B cell (primary cell): ENCODE results near the gene GLT1D1. TPM values are rescaled to one million over a fixed set of nuclear protein-coding genes. Genes with fewer than 3 reads are reported as not detected.

Source experiments
- ATAC-seq: fragments of 200-7000 bp; cut with Tn5 transposase; one replicate; pipeline ENCODE4 v1.10.0; 2021; ENCODE audit warnings: low read depth, mild to moderate bottlenecking, moderate number of reproducible peaks, moderate library complexity
- CTCF ChIA-PET: fragments of 350-600 bp; sonication (Branson Sonifier 250); formaldehyde crosslinking; loops from one replicate; lab custom pipeline; 2021; ENCODE audit warnings: antibody characterized with exemption, inconsistent platforms; lab: Charles Lee
- POLR2A ChIA-PET: fragments of 350-600 bp; sonication (Branson Sonifier 250); formaldehyde crosslinking; loops from one replicate; lab custom pipeline; 2021; ENCODE audit warnings: antibody characterized with exemption; lab: Charles Lee
- DNase-seq: peaks from one replicate; pipeline ENCODE4 v3.0.0; 2013
- H2AFZ ChIP-seq: 2 replicates; pipeline ENCODE4 v1.6.1; 2012; ENCODE audit warnings: mild to moderate bottlenecking, low read depth, low read length; ENCODE audit not compliant: insufficient read depth, poor library complexity, severe bottlenecking
- H3K27ac ChIP-seq, 2 donors: 1 replicate in 1 of 2; 2 replicates in 1 of 2; pipeline ENCODE4 v1.5.1; 2012 to 2013; ENCODE audit warnings: low read length in 2 of 2, mild to moderate bottlenecking in 2 of 2, moderate library complexity in 1 of 2
- H3K27me3 ChIP-seq, 4 experiments: fragments of 200-600 bp in 1 of 4; sonication (generic) in 1 of 4; replicated peaks in 1 of 4; 1 replicate in 2 of 4; 2 replicates in 2 of 4; pipeline versions ENCODE4 v1.6.1 to v1.7.0; 2013 to 2016; ENCODE audit warnings: low read length in 3 of 4, mild to moderate bottlenecking in 2 of 4, mixed read lengths in 1 of 4, moderate library complexity in 1 of 4; ENCODE audit not compliant: insufficient read depth in 4 of 4, control insufficient read depth in 3 of 4; ENCODE audit errors: control extremely low read depth in 1 of 4
- H3K36me3 ChIP-seq, 2 experiments: replicated peaks in 1 of 2; 1 replicate in 1 of 2; 2 replicates in 1 of 2; pipeline versions ENCODE4 v1.6.1 to v1.7.1; 2013; ENCODE audit warnings: low read length in 1 of 2; ENCODE audit not compliant: insufficient read depth in 2 of 2, control insufficient read depth in 1 of 2; ENCODE audit errors: control extremely low read depth in 1 of 2, extremely low read depth in 1 of 2
- H3K4me1 ChIP-seq, 2 donors: fragments of 200-600 bp in 1 of 2; sonication (generic) in 1 of 2; 1 replicate in 1 of 2; 2 replicates in 1 of 2; pipeline versions ENCODE4 v1.5.1 to v1.6.1; 2013 to 2017; ENCODE audit warnings: low read length in 2 of 2; ENCODE audit not compliant: control insufficient read depth in 2 of 2, insufficient read depth in 2 of 2
- H3K4me2 ChIP-seq: replicated peaks from 2 replicates; pipeline ENCODE3; 2012; ENCODE audit warnings: mild to moderate bottlenecking, low read depth, low read length; ENCODE audit not compliant: poor library complexity, severe bottlenecking
- H3K4me3 ChIP-seq, 5 experiments: fragments of 200-600 bp in 1 of 5; sonication (generic) in 1 of 5; 1 replicate in 3 of 5; 2 replicates in 2 of 5; pipeline versions ENCODE4 v1.5.1 to v1.7.0; 2011 to 2016; ENCODE audit warnings: low read length in 4 of 5, mild to moderate bottlenecking in 4 of 5, low read depth in 2 of 5, control low read depth in 1 of 5, moderate library complexity in 1 of 5; ENCODE audit not compliant: insufficient read depth in 1 of 5; ENCODE audit errors: control extremely low read depth in 1 of 5, extremely low read depth in 1 of 5
- H3K79me2 ChIP-seq: fragments of 200-600 bp; sonication (generic); one replicate; pipeline ENCODE4 v1.6.0; 2016; ENCODE audit warnings: low read length; ENCODE audit not compliant: control insufficient read depth, insufficient read depth
- H3K9ac ChIP-seq: fragments of 200-600 bp; sonication (generic); 2 replicates; pipeline ENCODE4 v1.6.1; 2017; ENCODE audit warnings: mild to moderate bottlenecking, low read length, moderate library complexity
- H3K9me3 ChIP-seq, 3 donors: one replicate each; pipeline versions ENCODE4 v1.6.1 to v1.7.1; 2013; ENCODE audit warnings: low read length in 2 of 3; ENCODE audit not compliant: control insufficient read depth in 2 of 3, insufficient read depth in 1 of 3; ENCODE audit errors: control extremely low read depth in 1 of 3
- H4K20me1 ChIP-seq: 2 replicates; pipeline ENCODE4 v1.6.0; 2012; ENCODE audit warnings: mild to moderate bottlenecking, low read length; ENCODE audit not compliant: insufficient read depth, control insufficient read depth, poor library complexity, severe bottlenecking
- H3K27ac Mint-ChIP-seq: one replicate; pipeline ENCODE4 v1.8.0; 2021; ENCODE audit warnings: mixed read lengths
- H3K27me3 Mint-ChIP-seq: one replicate; pipeline ENCODE4 v1.8.0; 2021; ENCODE audit warnings: mixed read lengths
- H3K4me1 Mint-ChIP-seq: one replicate; pipeline ENCODE4 v1.8.0; 2021; ENCODE audit warnings: mixed read lengths
- H3K4me3 Mint-ChIP-seq: one replicate; pipeline ENCODE4 v1.8.0; 2021; ENCODE audit warnings: mixed read lengths
- H3K9me3 Mint-ChIP-seq: one replicate; pipeline ENCODE4 v1.8.0; 2022; ENCODE audit warnings: mixed read lengths; ENCODE audit not compliant: insufficient read depth
- EZH2 ChIP-seq: IDR thresholded peaks from 2 replicates; pipeline ENCODE4 v1.6.1; 2012; ENCODE audit warnings: borderline replicate concordance, low read depth, mild to moderate bottlenecking, moderate library complexity, low read length; ENCODE audit not compliant: insufficient read depth, poor library complexity, severe bottlenecking
- WGBS: methylation state at CpG from one replicate; pipeline ENCODE4 v1.1.5; 2013; ENCODE audit warnings: missing lambda C conversion rate; ENCODE audit not compliant: insufficient coverage; 5-methylcytosine and 5-hydroxymethylcytosine counted together
- intact Hi-C: fragments of 100-400 bp; cut with micrococcal nuclease; formaldehyde crosslinking; loops from one replicate; pipeline ENCODE4 v1.10.0; 2022
- polyA plus RNA-seq: library from polyadenylated mRNA; depleted of rRNA; stranded (reverse); fragments of >200 nt; gene quantifications from 2 replicates; pipeline ENCODE4 v1.2.3, GENCODE V29; 2012
- total RNA-seq, 2 donors: library from RNA; stranded (reverse); fragments of 120-200 nt in 1 of 2; gene quantifications; 1 replicate in 1 of 2; 2 replicates in 1 of 2; pipeline versions ENCODE4 v1.2.3 to v1.2.4, GENCODE V29; 2013 to 2022
- TF ChIP-seq, protein P1 (sequence below): fragments of 200-600 bp; IDR thresholded peaks from one replicate; pipeline ENCODE4 v1.8.0; 2022; ENCODE audit warnings: antibody characterized with exemption, mild to moderate bottlenecking

The GLT1D1 gene
- total and polyA plus RNA-seq, 2 donors (not counting 1 experiment from before 2014, with no cell fraction given), result 0.22 to 0.49 TPM

DNA sequence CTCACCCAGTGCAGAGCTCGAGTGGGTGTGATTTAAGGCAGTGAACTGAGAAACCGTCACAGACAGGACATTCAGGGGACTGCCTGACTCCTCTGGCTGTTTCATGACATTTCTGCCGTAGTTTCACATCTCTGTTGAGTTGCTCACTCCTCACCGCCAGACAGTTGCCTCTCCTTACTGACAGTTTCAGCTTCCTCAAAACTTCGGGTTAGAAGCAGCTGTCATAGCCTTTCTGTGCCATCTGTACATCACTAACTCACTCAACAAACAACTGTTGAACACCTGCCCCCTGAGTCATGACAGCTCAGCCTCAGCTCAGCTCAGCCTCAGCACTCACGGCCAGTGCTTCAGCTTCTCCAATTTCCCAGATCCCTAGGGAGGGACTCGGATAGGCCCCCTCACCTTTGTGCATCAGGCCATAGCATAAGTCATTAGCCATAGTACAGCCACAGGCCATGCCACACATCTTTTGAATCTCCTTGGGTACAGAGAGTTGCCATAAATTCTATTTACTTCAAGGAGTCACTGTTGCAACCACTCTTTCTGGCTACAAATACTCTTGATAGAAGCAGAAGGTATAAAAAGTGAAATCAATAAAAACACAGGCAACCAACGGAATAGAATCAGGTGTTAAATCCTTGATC is 23.3 kb upstream of the GLT1D1 start:
- Mint-ChIP-seq H3K27me3 (no peaks in the 10 kb centered on the region), H3K27ac (peak overlapping the region; percentile 94), H3K4me3 (peak overlapping the region; percentile 76), H3K9me3 (no peaks in the 10 kb centered on the region), H3K4me1 (peaks cover 27% of the 10 kb centered on the region)
- Histone ChIP-seq H3K4me3 (peak overlapping the region in 4 of 5 experiments; percentile 13 to 50 (median 20)), H3K27ac (peak overlapping the region; percentile 88 to 92), H2AFZ (no peak overlapping the region), H3K79me2 (no peaks in the 10 kb centered on the region), H4K20me1 (no peaks in the 10 kb centered on the region), H3K27me3 (no peaks in the 10 kb centered on the region), H3K4me2 (peak overlapping the region; percentile 75), H3K4me1 (peaks cover 28 to 33% of the 10 kb centered on the region in 2 donors), H3K9me3 (no peaks in the 10 kb centered on the region), H3K9ac (peak overlapping the region; percentile 55), H3K36me3 (no peaks in the 10 kb centered on the region)
- TF ChIP-seq, protein P1, sequence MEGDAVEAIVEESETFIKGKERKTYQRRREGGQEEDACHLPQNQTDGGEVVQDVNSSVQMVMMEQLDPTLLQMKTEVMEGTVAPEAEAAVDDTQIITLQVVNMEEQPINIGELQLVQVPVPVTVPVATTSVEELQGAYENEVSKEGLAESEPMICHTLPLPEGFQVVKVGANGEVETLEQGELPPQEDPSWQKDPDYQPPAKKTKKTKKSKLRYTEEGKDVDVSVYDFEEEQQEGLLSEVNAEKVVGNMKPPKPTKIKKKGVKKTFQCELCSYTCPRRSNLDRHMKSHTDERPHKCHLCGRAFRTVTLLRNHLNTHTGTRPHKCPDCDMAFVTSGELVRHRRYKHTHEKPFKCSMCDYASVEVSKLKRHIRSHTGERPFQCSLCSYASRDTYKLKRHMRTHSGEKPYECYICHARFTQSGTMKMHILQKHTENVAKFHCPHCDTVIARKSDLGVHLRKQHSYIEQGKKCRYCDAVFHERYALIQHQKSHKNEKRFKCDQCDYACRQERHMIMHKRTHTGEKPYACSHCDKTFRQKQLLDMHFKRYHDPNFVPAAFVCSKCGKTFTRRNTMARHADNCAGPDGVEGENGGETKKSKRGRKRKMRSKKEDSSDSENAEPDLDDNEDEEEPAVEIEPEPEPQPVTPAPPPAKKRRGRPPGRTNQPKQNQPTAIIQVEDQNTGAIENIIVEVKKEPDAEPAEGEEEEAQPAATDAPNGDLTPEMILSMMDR, result no peak
- TF ChIP-seq EZH2, result no peak
- CTCF ChIA-PET, result interaction anchor here (0.6 to 3.0 kb wide), 6 partner anchors 9 to 65 kb away, joined by 3 to 21 read pairs (median 10); no protein-coding TSS in a partner anchor
- POLR2A ChIA-PET, result interaction anchor here (0.8 to 1.9 kb wide), 5 partner anchors 8 to 33 kb away, joined by 3 to 14 read pairs (median 5); no protein-coding TSS in a partner anchor
- ATAC-seq, result peak; percentile 88
- WGBS, result 0% methylated on average over 7 of the region's 8 CpGs
- DNase-seq, result peak; percentile 91
- intact Hi-C loops, result loop anchor here (1.0 to 10.0 kb wide), 4 partner anchors 10 to 85 kb away; no protein-coding TSS in a partner anchor

DNA sequence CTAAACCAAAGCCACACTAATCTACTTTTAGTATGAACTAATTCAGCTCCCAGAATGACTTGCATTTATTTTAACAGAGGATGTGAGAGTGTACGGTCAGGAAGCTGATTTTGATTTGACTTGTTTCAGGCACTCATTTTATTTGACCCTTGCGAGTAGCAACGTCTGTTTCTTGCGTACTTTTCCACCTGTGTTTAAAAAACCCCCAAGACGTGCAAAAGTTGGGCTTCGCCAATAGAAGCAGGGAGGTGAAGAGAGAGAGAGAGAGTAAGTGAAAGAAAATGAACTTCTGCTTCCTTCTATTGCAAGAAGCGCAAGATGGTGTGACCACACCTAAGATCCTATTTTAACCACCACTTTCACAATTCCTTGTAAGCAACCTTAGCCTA is 22.8 kb upstream of the GLT1D1 start:
- peak; percentile 13 for ATAC-seq
- CTCF ChIA-PET, result interaction anchor here (1.1 to 3.0 kb wide), 6 partner anchors 10 to 33 kb away, joined by 3 to 21 read pairs (median 10); no protein-coding TSS in a partner anchor
- no peak overlapping the region for H2AFZ ChIP-seq
- no peaks in the 10 kb centered on the region for H3K9me3 ChIP-seq
- no peaks in the 10 kb centered on the region for H3K9me3 Mint-ChIP-seq
- no peaks in the 10 kb centered on the region for H3K27me3 Mint-ChIP-seq
- H3K27ac Mint-ChIP-seq, result peak overlapping the region; percentile 94
- H3K4me1 Mint-ChIP-seq, result peaks cover 26% of the 10 kb centered on the region
- peaks cover 28 to 33% of the 10 kb centered on the region in 2 donors for H3K4me1 ChIP-seq
- H3K4me3 Mint-ChIP-seq, result peak overlapping the region; percentile 76
- no peaks in the 10 kb centered on the region for H3K27me3 ChIP-seq
- H3K4me3 ChIP-seq, result peak overlapping the region in 4 of 5 experiments; percentile 13 to 50 (median 20)
- H3K9ac ChIP-seq, result peak overlapping the region; percentile 55
- POLR2A ChIA-PET, result interaction anchor here (0.8 to 1.9 kb wide), 4 partner anchors 9 to 34 kb away, joined by 4 to 14 read pairs (median 6); no protein-coding TSS in a partner anchor
- TF ChIP-seq, protein P1, result no peak
- TF ChIP-seq EZH2, result no peak
- no CpG with 5 or more reads among the region's 7 CpGs for WGBS
- no peaks in the 10 kb centered on the region for H3K36me3 ChIP-seq
- no peaks in the 10 kb centered on the region for H4K20me1 ChIP-seq
- DNase-seq, result peak; percentile 86
- peak overlapping the region; percentile 88 to 92 for H3K27ac ChIP-seq
- H3K79me2 ChIP-seq, result no peaks in the 10 kb centered on the region
- intact Hi-C loops, result loop anchor here (1.0 kb wide), 3 partner anchors 10 to 34 kb away; no protein-coding TSS in a partner anchor
- H3K4me2 ChIP-seq, result peak overlapping the region; percentile 75
